HG03460 (cell line): Measurements from ENCODE around the gene NFAT5.
A peak's percentile ranks its signal among the peaks of the same experiment; 100 is the strongest.
"Not testable (repeated sequence)": the region's sequence is repeated elsewhere in the genome, so short reads cannot be mapped to it uniquely, and the experiment has no call there.

Experiments
- ATAC-seq: cut with Tn5 transposase; IDR thresholded peaks from one replicate; pipeline ENCODE4 v1.9.1; 2021; ENCODE audit not compliant: unreplicated experiment

Gene NFAT5

DNA sequence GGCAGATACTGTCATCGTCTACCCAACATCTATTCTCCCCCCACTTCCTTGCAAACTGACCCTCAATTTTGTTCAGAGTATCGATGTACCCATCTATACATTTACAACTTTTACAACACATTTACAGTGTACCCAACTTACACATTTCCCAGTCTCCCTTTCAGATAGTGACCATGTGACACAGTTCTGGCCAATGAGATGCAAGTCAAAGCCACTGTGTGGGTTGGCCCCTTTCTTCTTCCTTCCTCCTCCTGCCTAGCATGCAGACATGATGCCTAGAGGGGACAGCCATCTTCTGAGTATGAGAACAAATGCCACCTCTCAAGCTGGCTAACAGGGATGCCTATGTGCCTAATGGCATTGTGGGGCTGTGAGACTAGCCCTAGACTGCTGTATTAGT lies 11.3 kb upstream of the NFAT5 start:
- ATAC-seq = no peak

- no peak for ATAC-seq
Measured at GRCh38 chr16:69555437-69555836, 10.3 kb upstream of the NFAT5 start.

DNA sequence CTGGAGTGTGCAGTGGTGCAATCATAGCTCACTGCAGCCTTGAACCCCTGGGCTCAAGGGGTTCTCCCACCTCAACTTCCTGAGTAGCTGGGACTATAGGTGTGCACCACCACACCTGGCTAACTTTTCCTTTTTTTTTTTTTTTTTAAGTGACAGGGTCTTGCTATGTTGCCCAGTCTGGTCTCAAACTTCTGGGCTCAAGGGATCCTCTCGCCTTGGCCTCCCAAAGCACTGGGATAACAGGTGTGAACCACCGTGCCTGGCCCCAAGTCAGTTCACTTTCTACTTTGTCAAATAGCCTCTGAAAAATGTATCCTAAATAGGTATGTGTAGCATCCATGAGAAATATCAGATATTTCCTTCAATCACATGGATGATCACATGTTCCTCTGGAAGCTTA lies 9.9 kb upstream of the NFAT5 start:
- no peak for ATAC-seq

DNA sequence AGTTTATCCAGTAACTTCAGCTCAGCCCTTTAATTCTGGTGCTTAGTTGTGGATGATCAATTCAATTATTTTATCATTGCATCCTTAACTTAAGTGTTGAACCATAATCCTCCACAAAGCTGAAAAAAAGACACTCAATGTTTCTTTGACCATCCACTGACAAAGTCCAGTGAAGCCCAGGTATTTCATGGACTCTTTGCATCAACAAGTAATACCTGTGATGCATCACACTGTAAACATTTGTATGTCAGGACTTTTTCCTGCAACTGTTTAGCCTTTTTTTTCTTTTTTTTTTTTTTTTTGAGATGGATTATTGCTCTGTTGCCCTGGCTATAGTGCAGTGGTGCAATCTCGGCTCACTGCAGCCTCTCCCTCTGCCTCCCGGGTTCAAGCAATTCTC lies 6.6 kb upstream of the NFAT5 start:
- ATAC-seq = no peak

DNA sequence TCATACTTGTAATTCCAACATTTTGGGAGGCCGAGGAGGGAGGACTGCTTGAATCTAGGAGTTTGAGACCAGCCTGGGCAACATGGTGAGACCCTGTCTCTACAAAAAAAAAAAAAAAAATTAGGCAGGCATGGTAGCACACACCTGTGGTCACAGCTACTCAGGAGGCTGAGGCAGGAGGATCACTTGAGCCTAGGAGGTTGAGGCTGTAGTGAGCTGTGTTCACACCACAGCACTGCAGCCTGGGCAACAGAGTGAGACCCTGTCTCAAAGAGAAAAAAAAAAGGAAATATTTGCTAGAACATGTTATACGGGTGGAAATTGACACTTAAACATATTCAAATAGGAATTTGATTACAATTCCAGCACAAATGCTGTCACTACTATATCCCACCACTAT lies 4.4 kb upstream of the NFAT5 start:
- not testable (repeated sequence) for ATAC-seq

DNA sequence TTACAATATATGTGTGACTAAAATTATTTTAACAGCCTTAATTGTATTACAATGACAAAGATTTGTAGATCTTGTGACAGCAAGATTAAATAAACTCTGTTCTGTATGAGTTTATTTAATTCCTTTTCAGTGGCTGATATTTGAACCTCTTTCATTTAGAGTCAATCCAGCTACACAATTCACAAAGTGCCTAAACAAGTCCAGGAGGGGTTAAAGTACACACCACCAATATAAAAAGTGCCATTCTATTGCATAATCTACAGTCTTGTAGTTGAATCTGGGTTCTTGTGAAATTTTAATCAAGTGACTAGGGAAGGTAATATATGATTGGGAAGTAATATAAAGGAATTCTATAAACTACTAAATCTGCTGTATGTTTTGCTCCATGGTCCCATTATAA lies 3.9 kb upstream of the NFAT5 start:
- no peak for ATAC-seq

DNA sequence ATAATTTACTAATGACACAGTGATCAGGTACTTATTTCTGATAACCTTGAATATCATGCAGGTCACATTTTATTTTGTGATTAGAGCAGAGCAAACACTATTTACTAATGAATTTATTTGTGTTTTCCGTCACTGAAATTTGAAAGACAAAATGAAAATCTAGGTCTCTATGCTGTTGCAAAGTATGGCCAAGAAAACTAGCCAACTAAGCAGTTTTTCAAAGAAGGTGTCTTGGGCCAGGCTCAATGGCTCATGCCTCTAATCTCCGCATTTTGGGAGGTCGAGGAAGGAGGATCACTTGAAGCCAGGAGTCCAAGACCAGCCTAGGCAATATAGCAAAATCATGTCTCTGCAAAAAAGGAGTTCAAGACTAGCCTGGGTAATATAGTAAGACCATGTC lies 3.0 kb upstream of the NFAT5 start:
- ATAC-seq = no peak

GRCh38 chr16:69563605-69564580 lies 1.9 kb upstream of the NFAT5 start:
- ATAC-seq = peak; percentile 50

DNA sequence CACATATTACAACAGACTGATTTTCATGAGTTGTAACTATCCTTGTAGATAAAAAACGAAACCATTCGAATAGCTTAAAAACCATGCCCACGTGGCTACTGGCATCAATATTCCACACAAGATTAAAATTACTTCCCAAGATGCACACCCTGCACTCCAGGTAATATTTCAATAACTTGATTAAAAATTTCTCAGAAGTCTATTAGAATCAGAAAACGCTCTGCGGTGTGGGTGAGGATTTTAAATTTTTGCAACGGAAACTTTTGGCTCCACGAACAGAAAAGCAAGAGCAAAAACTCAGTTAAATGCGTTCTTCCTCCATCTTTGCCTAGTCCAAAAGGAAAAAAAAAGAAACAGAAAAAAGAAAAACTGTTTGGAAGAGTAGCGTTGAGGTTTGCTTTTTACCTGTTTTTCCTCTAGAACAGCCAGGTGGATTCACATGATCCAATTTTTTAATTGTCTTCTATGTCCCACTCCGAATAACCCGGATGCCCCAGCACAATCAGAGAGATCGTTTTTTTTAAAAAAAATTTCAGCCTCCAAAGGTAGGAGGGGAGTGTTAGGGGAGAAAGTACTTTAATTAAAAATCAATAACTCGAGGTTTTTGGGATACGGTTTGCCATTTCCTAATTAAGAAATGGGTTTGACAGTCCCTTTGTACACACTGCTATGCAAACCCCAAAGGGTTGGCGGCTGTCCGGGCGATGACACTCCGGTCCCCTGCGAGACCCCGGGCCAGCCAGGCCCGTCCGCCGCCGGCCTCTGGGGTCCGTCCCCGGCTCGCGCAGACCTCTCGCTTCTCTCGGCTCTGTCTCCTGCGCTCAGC lies 708 bp upstream of the NFAT5 start:
- ATAC-seq = peak; percentile 30

- peak; percentile 9 for ATAC-seq
Measured at GRCh38 chr16:69566240-69566980, 644 bp downstream of the NFAT5 start.

- no peak for ATAC-seq
Measured at GRCh38 chr16:69566981-69567680, 1.4 kb downstream of the NFAT5 start.

- ATAC-seq = no peak
Measured at GRCh38 chr16:69568676-69569075, 2.9 kb downstream of the NFAT5 start.

DNA sequence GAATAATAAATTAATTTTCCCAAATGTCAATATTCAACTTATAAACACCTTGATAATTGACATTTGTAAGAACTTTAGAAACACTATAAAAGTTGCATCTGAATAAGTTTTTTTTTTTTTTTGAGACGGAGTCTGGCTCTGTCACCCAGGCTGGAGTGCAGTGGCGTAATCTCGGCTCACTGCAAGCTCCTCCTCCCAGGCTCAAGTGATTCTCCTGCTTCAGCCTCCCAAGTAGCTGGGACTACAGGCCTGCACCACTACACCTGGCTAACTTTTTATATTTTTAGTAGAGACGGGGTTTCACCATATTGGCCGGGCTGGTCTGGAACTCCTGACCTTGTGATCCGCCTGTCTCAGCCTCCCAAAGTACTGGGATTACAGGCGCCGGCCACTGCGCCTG lies 13.0 kb downstream of the NFAT5 start:
- not testable (repeated sequence) for ATAC-seq

- ATAC-seq = no peak
Measured at GRCh38 chr16:69579783-69580481, 14.2 kb downstream of the NFAT5 start.

DNA sequence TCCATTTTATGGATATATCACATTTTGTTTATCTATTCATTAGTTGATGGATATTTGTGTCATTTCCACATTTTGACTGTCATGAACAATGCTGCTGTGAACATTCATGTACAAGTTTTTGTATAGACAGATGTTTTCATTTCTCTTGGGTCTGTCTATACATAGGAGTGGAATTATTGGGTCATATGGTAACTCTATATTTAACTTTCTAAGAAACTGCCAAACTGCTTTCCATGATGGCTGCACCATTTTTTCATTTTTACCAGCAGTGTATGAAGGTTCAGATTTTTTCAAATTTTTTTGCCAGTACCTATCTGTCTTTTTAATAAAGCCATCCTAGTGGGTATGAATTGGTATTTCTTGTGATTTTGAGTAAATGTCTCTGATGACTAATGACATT lies 15.5 kb downstream of the NFAT5 start:
- no peak for ATAC-seq

DNA sequence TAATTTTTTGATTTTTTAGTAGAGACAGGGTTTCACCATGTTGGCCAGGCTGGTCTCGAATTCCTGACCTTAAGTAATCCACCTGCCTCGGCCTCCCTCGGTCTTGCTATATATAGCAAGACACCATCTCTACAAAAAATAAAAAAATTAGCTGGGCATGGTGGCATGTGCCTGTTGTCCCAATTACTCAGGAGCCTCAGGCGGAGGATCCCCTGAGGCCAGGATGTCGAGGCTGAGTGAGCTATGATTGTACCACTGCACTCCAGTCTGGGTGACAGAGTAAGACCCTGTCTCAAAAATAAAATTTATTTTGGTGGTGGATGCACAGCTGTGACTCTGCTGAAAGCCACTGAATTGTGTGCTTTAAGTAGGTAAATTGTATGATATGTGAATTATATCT lies 18.7 kb downstream of the NFAT5 start:
- not testable (repeated sequence) for ATAC-seq

DNA sequence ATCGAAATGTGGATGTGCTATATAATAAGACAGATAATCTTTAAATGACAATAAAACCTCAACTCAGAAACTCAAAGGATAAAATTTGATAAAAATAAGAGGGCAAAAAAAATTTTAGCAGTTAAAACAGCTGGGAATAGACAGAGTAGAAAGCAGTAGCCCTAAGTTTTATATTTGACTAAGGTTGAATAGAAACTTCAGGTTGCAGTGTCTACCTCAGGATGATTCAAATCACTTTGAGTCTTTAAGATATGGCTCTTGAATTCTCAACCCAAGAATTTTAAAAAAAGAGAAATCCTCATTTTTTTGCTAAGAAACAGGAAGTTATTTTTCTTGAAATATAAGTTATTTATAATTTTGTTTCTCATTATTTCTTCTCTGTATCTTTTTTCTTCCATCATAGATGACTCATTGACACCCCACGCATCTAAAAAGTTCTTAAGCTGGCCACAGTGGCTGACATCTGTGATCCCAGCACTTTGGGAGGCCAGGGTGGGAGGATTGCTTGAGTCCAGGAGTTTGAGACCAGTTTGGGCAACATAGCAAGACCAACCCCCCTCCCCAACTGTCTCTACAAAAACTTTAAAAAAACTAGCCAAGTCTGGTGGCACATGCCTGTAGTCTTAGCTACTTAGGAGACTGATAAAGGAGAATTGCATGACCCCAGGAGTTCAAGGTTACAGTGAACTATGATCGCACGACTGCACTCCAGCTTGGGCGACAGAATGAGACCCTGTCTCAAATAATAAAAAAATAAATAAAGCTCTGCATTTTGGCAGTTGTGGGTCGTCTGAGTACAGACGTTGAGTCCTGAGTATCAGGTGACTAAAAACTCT lies 23.9 kb downstream of the NFAT5 start:
- no peak for ATAC-seq

DNA sequence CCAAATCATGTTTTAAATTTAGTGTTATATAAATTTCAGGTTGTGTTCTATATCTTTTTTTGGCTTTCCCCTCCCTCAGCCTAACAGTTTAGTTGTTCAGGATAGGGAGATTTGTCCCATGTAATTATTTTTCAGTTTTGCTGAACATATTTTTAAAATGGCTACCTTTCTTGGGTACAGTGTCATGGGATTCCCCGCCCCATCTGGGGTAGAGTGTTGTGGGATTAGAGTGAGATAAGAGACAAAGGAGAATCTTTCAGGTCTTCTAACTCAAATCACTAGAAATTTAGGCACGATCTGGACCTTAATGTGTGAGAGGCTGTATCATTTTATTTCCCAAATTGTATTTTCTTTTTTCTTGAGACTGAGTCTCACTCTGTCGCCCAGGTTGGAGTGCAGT lies 24.8 kb downstream of the NFAT5 start:
- ATAC-seq = no peak

- ATAC-seq = no peak
Measured at GRCh38 chr16:69593751-69594255, 28.0 kb downstream of the NFAT5 start.
